Measurements from ENCODE around the gene CTIF.

The CTIF gene

DNA sequence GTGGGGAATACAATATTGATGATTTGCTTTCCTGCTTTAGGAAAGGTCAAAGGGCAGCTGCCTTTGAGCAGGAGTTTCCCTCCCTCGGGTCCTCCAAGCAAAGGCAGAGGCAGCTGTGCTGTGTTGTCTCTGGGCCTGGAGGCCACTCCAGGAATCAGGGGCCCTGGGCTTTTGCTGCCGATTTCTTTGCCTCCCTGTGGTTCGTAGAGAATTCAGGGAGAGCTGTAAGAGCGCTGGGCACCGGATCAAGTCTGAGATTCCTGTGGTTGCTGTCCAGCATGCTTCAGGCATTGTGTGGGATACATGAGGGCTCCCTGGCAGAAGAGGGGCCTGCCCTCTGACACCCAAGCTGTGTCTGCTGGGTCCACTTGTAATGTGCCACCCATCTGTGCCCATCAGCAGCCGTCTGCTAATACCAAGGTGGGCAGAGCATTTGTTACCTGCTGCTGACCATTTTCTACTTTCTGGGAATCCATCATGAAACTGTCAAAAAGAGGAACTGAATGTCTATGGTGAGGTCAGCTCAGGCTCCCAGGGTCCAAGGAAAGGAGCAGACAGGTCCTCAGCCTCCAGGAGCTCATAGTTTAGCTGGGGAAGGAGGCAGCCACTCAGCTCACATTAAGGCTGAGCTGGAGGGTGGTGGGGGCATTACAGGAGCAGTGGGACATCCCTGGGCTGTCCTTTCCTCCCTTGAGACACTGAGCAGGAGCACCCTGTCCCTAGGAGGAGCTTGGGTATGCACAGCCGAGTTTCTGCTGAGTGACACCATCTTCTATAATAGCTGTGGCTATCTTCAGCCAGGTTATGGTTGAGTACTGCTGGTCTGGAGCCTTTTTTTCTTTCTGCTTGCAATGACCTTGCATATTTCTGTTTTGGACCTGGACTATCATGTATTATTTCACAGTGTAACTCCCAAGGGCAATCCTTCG lies 68.5 kb downstream of the CTIF start:
- DNase-seq: no peak

DNA sequence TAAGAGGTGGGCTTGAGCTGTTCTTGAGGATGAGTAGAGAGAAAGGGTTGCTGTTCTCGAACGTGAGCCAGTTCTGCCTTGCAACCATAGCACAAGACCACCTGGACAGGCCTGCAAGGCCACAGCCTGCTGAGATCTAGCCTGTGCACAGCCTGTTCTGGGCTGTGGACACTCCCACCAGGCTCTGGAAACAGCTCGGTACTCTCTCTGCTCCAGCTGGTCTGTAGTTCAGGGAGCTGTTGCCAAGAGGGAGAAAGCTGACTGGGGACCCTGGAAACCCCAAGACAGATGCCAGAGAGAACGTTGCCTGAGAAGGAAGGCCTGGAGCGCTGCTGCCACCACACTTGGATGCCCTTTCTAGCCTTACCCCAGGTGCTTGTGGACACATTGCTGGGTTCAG lies 69.8 kb downstream of the CTIF start:
- DNase-seq: no peak

DNA sequence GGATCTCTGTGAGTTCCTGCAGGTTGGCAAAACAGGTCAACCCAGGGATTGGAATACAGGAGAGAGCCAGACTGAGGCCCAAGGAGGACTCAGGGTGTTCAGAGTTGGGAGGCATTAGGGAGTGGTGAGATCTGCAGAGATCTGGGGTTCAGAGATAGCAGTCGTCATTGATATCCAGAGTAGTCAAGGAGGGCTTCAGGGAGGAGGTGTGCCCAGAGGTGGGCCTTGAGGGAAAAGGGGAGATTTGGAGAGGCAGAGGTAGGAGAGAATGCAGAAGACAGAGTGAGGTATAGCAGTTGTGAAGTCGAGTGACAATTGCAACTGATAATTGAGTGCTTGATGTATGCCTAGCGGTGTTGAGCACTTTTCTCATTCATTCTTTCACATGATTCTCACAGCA lies 70.3 kb downstream of the CTIF start:
- DNase-seq: no peak

- no peak for DNase-seq
Measured at GRCh38 chr18:48609820-48610815, 71.3 kb downstream of the CTIF start.

DNA sequence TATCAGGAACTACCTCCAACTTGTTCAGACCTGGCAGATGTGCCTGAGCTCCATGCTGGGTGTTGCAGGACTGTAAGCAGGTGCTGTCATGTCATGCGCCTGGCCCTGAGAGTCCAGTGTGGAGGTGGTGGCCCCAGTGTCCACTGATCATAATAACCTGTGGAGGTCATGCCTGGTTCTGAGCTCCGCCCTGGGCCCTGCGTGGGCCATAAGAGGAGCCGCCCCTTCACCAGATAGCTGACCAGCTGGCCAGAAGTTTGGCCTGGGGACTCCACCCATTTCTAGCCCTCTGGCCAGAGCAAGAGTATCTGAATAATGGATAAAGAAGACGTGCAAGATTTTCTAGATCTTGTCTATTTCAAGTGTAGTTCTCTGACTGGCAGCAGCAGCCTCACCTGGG lies 72.4 kb downstream of the CTIF start:
- DNase-seq: no peak

- DNase-seq: no peak
Measured at GRCh38 chr18:48611785-48612480, 73.1 kb downstream of the CTIF start.

DNA sequence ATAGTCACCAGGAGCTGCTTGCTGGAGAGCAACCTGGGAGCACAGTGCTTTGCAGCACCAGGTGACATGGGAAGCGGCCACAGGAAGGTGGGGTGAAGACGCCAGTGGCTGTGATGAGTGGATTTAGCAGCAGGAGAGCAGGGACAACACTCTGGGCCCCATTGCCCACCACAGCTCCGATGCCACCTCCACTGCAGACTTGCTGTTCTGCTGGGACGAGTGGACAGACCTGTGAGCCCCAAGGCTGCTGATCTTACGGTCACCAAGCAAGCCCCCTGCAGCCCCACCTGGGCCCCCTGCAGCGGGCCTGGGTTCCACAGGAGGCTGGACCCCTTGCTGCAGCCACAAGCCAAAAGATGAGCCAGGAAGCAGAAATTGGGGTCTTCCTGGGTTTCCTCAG lies 73.7 kb downstream of the CTIF start:
- no peak for DNase-seq

DNA sequence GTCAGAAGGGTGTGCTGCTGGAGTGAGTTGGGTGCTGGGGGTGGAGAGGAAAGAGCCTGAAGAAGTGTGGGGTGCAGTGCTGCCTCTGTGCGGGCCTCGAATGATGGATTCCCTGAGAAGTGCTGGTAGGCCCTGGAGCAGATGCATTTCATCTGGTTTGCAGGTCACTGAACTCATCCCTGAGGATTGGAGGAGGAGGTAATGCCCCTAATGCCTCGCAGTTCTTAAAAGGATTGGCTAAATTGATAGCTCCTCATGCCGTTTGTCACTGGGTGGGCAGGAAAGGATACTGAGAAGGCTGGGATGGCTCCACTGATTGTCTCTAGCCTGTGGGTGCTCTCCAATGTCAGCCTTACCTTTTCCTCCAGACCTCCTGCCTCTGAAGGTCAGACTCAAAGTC lies 74.1 kb downstream of the CTIF start:
- DNase-seq: no peak

DNA sequence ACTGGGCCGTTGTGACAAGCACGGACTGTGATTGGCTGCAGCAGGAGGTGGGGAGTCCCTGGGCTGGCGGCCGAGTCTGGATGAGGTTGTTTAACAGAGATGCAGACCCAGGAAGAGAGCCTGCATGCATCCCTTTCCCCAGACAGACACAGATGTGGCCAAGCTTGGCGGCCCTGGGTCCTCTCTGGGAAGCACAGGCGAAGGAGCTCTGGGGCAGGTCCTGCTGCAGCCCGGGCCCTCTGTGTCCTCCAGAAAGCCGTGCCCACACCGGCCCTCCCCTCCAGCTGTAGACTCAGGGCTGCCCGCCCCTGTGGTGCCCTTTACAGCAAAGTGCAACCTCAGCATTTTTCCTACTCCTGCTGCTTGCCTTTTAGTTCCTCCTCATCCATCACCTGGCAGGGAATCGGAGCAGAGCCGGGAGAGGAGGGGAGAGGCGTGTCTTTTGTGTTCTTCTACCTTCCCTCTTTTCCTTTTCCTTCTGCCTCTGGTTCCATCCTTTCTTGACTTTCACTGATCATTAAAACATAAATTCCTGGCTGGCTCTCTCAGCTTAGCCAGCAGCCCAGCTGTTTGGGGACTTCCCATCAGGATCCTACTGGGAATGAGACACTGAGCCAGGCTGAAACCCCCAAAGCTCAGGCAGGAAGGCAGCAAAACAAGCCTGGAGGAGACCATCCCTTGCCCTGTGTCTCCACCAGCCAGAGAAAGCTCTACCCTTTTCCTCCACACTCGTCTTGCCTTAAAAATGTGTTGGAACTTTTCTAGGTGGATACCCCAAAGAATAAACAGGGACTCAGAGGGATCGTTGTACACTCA lies 75.0 kb downstream of the CTIF start:
- DNase-seq: no peak

DNA sequence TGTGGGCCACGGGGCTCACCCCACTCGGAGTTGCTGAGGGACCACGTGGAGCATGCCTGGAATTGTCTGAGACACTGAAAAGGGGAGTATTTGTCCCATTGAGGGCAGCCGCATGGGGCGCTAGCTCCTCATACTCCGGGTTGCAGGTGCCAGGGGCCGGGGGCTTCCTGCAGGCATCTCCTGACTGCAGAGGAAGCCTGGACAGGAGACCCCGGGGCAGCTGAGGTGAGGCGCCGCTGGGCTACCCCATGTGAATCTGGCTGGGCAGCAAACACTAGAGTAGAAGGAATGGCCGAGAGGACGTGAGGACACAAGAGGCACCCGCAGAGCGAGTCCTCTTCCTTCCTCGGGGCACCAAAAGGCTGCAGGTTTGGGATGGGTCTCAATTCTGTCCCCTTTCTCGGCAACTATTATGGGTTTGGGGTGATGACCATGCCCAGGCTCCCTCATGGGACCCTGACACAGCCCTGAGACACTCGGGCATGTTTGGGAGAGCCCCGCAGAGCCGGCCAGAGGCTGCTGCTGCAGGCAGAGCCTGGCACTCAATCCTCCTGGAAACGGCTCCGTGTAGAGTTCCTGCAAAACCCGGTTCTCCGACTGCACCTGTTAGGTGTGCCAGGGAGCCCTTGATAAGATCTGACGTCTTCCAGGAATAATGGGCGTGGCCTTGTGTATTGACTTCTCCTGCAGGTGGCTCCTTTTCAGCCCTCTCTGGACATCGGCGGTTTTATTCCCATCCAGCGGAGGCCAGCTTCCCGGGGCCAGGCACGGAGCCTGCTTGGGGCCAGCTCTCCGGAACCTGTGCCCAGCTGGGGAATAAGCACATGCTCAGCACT lies 77.0 kb downstream of the CTIF start:
- DNase-seq: no peak

- no peak for DNase-seq
Measured at GRCh38 chr18:48616484-48617255, 77.8 kb downstream of the CTIF start.

DNA sequence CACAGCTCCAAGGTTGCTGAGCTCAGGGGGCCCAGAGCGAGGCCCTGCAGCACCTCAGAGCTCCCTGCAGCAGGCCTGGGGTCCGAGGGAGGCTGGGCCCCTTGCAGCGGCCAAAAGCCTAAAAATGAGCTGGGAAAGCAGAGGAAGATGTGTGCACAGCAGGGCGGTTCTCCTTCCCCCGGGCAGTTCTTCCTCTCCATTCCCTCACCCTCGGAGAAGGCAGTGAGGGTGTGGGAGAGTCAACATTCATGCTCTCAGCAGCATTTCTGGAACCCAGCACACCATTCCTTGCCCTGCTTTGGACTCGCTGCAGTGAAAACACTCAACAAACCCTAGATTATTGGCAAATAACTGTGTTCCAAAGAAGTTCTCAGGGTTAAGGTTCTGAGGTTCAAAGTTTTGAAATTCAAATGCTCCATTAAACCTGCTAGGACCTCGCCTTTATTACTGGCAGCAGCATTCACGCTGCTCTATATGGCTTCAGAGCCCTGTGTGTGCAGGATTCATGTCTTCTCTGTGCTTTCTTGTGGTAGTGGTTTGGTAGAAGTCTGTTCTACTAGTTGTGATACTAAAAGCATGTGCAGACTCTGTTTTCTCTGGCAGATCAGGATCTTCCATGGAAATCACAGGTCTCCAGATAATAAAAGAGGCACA lies 79.1 kb downstream of the CTIF start:
- DNase-seq: no peak

DNA sequence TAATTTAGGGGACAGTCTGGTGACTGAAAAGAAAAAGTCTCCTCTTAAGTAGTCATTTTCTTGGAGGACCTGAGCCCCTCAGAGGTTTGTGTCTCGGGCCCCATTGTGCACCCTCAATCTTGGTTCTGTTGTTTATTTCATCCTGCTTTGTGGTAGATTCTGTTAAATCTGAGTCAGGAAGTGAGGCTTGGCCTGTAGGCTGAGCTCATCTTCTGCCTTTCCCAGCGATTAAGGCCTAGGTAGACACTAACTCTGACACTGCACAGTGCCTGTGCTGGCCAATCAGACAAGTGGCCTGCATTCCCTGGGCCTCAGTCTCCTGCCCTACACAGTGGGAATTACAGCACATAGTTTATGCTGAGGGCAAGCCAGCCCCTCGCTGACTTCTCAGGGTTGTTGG lies 80.2 kb downstream of the CTIF start:
- no peak for DNase-seq

DNA sequence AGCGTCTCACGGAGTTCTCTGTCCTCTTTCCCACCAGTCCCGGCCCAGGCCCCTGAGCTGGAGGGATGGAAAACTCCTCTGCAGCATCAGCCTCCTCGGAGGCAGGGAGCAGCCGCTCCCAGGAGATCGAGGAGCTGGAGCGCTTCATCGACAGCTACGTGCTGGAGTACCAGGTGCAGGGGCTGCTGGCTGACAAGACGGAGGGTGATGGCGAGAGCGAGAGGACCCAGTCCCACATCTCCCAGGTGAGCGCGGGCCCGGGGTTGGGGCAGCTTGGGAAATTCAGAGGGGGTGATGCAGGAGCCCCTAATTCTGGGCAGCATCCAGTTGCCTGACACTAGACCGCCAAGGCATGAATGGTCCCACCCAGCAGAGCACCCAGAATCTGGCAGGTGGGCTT lies 80.7 kb downstream of the CTIF start:
- no peak for DNase-seq

- DNase-seq: no peak
Measured at GRCh38 chr18:48620071-48620470, 81.2 kb downstream of the CTIF start.

DNA sequence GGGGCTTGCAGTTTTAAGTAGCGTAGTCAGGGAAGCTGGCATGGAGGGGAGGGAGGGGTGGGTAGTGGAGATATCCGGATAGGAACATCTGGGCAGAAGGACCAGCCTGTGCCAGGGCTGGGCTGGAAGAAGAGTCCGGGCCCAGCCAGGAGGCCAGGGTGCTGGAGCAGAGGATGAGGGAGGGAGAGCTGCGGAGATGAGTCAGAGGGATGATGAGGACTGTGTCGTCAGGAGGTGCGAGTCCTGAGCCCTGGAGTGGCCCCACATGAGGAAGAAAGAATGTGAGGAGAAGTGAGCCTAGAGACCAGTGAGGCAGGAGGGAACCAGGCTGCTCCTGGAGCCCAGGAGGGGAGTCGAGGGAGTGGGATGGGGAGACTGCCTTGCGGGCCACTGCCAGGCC lies 82.4 kb downstream of the CTIF start:
- DNase-seq: no peak

GRCh38 chr18:48621815-48622555 lies 83.2 kb downstream of the CTIF start:
- no peak for DNase-seq

- DNase-seq: no peak
Measured at GRCh38 chr18:48622911-48623431, 84.1 kb downstream of the CTIF start.

All from NCI-H1048 (cell line).